Measurements from ENCODE around the gene FSTL4.

- TF ChIP-seq, protein P1, sequence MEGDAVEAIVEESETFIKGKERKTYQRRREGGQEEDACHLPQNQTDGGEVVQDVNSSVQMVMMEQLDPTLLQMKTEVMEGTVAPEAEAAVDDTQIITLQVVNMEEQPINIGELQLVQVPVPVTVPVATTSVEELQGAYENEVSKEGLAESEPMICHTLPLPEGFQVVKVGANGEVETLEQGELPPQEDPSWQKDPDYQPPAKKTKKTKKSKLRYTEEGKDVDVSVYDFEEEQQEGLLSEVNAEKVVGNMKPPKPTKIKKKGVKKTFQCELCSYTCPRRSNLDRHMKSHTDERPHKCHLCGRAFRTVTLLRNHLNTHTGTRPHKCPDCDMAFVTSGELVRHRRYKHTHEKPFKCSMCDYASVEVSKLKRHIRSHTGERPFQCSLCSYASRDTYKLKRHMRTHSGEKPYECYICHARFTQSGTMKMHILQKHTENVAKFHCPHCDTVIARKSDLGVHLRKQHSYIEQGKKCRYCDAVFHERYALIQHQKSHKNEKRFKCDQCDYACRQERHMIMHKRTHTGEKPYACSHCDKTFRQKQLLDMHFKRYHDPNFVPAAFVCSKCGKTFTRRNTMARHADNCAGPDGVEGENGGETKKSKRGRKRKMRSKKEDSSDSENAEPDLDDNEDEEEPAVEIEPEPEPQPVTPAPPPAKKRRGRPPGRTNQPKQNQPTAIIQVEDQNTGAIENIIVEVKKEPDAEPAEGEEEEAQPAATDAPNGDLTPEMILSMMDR (conservative IDR thresholded peaks at IDR 0.05; ENCODE audit: low read depth in 2 of 2): no peak
- TF ChIP-seq POLR2AphosphoS5 (IDR thresholded peaks at IDR 0.05; ENCODE audit: low read depth): no peak
- TF ChIP-seq, protein P2, sequence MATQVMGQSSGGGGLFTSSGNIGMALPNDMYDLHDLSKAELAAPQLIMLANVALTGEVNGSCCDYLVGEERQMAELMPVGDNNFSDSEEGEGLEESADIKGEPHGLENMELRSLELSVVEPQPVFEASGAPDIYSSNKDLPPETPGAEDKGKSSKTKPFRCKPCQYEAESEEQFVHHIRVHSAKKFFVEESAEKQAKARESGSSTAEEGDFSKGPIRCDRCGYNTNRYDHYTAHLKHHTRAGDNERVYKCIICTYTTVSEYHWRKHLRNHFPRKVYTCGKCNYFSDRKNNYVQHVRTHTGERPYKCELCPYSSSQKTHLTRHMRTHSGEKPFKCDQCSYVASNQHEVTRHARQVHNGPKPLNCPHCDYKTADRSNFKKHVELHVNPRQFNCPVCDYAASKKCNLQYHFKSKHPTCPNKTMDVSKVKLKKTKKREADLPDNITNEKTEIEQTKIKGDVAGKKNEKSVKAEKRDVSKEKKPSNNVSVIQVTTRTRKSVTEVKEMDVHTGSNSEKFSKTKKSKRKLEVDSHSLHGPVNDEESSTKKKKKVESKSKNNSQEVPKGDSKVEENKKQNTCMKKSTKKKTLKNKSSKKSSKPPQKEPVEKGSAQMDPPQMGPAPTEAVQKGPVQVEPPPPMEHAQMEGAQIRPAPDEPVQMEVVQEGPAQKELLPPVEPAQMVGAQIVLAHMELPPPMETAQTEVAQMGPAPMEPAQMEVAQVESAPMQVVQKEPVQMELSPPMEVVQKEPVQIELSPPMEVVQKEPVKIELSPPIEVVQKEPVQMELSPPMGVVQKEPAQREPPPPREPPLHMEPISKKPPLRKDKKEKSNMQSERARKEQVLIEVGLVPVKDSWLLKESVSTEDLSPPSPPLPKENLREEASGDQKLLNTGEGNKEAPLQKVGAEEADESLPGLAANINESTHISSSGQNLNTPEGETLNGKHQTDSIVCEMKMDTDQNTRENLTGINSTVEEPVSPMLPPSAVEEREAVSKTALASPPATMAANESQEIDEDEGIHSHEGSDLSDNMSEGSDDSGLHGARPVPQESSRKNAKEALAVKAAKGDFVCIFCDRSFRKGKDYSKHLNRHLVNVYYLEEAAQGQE (IDR thresholded peaks at IDR 0.05; ENCODE audit: unreplicated experiment): no peak
- no peak for TF ChIP-seq CREB1 (CRISPR knock-in tag; IDR thresholded peaks at IDR 0.05; ENCODE audit: low read depth)
- TF ChIP-seq EZH2 (IDR thresholded peaks at IDR 0.05; ENCODE audit: low read depth, unreplicated experiment): no peak
- TF ChIP-seq JUNB (IDR thresholded peaks at IDR 0.05; ENCODE audit: unreplicated experiment): no peak
- no peak for TF ChIP-seq ZNF462 (CRISPR knock-in tag; IDR thresholded peaks at IDR 0.05)
- TF ChIP-seq ZNF114 (CRISPR knock-in tag; IDR thresholded peaks at IDR 0.05): no peak
- TF ChIP-seq STAT1 (IDR thresholded peaks at IDR 0.05; ENCODE audit: unreplicated experiment): no peak
- TF ChIP-seq EZH2phosphoT487 (IDR thresholded peaks at IDR 0.05; ENCODE audit: unreplicated experiment): no peak
- TF ChIP-seq, protein P3, sequence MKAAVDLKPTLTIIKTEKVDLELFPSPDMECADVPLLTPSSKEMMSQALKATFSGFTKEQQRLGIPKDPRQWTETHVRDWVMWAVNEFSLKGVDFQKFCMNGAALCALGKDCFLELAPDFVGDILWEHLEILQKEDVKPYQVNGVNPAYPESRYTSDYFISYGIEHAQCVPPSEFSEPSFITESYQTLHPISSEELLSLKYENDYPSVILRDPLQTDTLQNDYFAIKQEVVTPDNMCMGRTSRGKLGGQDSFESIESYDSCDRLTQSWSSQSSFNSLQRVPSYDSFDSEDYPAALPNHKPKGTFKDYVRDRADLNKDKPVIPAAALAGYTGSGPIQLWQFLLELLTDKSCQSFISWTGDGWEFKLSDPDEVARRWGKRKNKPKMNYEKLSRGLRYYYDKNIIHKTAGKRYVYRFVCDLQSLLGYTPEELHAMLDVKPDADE (IDR thresholded peaks at IDR 0.05): no peak
Observed at GRCh38 chr5:133235696-133236426, 376.5 kb downstream of the FSTL4 start.
